MCF 10A (cell line): Measurements from ENCODE around the gene NTF3. TPM values are rescaled to one million over a fixed set of nuclear protein-coding genes. Genes with fewer than 3 reads are reported as not detected.

Source experiments
- BruUV-seq: library from RNA; stranded (reverse); fragments of 400-500 nt; replicated peaks from 2 replicates; lab custom pipeline; 2021; lab: Mats Ljungman, UMichigan
- CTCF ChIA-PET: fragments of 300-600 bp; sonication (Branson Sonifier 250); formaldehyde crosslinking; extraction: SDS; loops from one replicate; lab custom pipeline; 2021; ENCODE audit warnings: antibody characterized with exemption, inconsistent platforms; lab: Yijun Ruan, JAX
- POLR2A ChIA-PET: fragments of 300-600, 350-650 bp; sonication (Branson Sonifier 250); formaldehyde crosslinking; extraction: SDS; loops from one replicate; lab custom pipeline; 2020; ENCODE audit warnings: antibody characterized with exemption, inconsistent platforms; lab: Yijun Ruan, JAX
- DNase-seq: peaks from one replicate; pipeline ENCODE4 v3.0.0-alpha.2; 2018; ENCODE audit not compliant: unreplicated experiment
- H3K27ac Mint-ChIP-seq: one replicate; pipeline ENCODE4 v1.8.0; 2022; ENCODE audit warnings: mild to moderate bottlenecking, low read depth, mixed read lengths; ENCODE audit not compliant: unreplicated experiment
- H3K27me3 Mint-ChIP-seq: one replicate; pipeline ENCODE4 v1.8.0; 2022; ENCODE audit warnings: mixed read lengths; ENCODE audit not compliant: insufficient read depth, unreplicated experiment
- H3K36me3 Mint-ChIP-seq: one replicate; pipeline ENCODE4 v1.8.0; 2022; ENCODE audit warnings: mild to moderate bottlenecking, moderate library complexity, mixed read lengths; ENCODE audit not compliant: insufficient read depth, unreplicated experiment
- H3K4me1 Mint-ChIP-seq: one replicate; pipeline ENCODE4 v1.8.0; 2022; ENCODE audit warnings: mixed read lengths; ENCODE audit not compliant: insufficient read depth, unreplicated experiment
- H3K4me3 Mint-ChIP-seq: one replicate; pipeline ENCODE4 v1.8.0; 2022; ENCODE audit warnings: mild to moderate bottlenecking, moderate library complexity, mixed read lengths; ENCODE audit not compliant: unreplicated experiment
- H3K9me3 Mint-ChIP-seq: one replicate; pipeline ENCODE4 v1.8.0; 2022; ENCODE audit warnings: mixed read lengths; ENCODE audit not compliant: unreplicated experiment
- CTCF ChIP-seq: fragments of 200-600 bp; IDR thresholded peaks from one replicate; pipeline ENCODE4 v1.8.0; 2022; ENCODE audit warnings: antibody characterized with exemption, mild to moderate bottlenecking; ENCODE audit not compliant: unreplicated experiment
- intact Hi-C: fragments of 100-400 bp; cut with micrococcal nuclease; formaldehyde crosslinking; loops from 2 replicates; pipeline ENCODE4 v1.14.1; 2022
- total RNA-seq: library from RNA; stranded (reverse); gene quantifications from 2 replicates; pipeline ENCODE4 v1.2.3, GENCODE V29; 2022

Gene NTF3
- total RNA-seq, 1 experiment from 2014 or later = not detected

GRCh38 chr12:5488626-5488955, 56.7 kb downstream of the NTF3 start:
- BruUV-seq = no TSS peak
- H3K36me3 Mint-ChIP-seq = no peaks in the 10 kb centered on the region
- no peaks in the 10 kb centered on the region for H3K27me3 Mint-ChIP-seq
- POLR2A ChIA-PET = no interaction called here
- TF ChIP-seq CTCF = no peak
- H3K4me1 Mint-ChIP-seq = no peaks in the 10 kb centered on the region
- DNase-seq = no peak
- no peak overlapping the region for H3K27ac Mint-ChIP-seq
- intact Hi-C loops = no loop called here
- CTCF ChIA-PET = interaction anchor here (0.6 kb wide), 1 partner anchor 30 kb away, joined by 3 read pairs; no protein-coding TSS in a partner anchor
- H3K4me3 Mint-ChIP-seq = no peak overlapping the region
- H3K9me3 Mint-ChIP-seq = peaks cover 50% of the 10 kb centered on the region

- H3K36me3 Mint-ChIP-seq = no peaks in the 10 kb centered on the region
- no peaks in the 10 kb centered on the region for H3K27me3 Mint-ChIP-seq
- no TSS peak for BruUV-seq
- CTCF ChIA-PET = interaction anchor here (0.6 kb wide), 1 partner anchor 30 kb away, joined by 3 read pairs; no protein-coding TSS in a partner anchor
- H3K27ac Mint-ChIP-seq = no peak overlapping the region
- peaks cover 50% of the 10 kb centered on the region for H3K9me3 Mint-ChIP-seq
- intact Hi-C loops = no loop called here
- no peak for TF ChIP-seq CTCF
- H3K4me3 Mint-ChIP-seq = no peak overlapping the region
- POLR2A ChIA-PET = no interaction called here
- DNase-seq = no peak
- H3K4me1 Mint-ChIP-seq = no peaks in the 10 kb centered on the region
These were observed 57.1 kb downstream of the NTF3 start for GRCh38 chr12:5489017-5489416.

- H3K27ac Mint-ChIP-seq = no peak overlapping the region
- intact Hi-C loops = no loop called here
- no peak overlapping the region for H3K4me3 Mint-ChIP-seq
- ChIA-PET POLR2A (no interaction called here), CTCF (no interaction called here)
- BruUV-seq = no TSS peak
- no peaks in the 10 kb centered on the region for H3K27me3 Mint-ChIP-seq
- DNase-seq = no peak
- no peaks in the 10 kb centered on the region for H3K36me3 Mint-ChIP-seq
- peaks cover 57% of the 10 kb centered on the region for H3K9me3 Mint-ChIP-seq
- no peaks in the 10 kb centered on the region for H3K4me1 Mint-ChIP-seq
- no peak for TF ChIP-seq CTCF
These were observed 58.0 kb downstream of the NTF3 start for GRCh38 chr12:5489760-5490406.

- H3K27me3 Mint-ChIP-seq = no peaks in the 10 kb centered on the region
- no peak overlapping the region for H3K4me3 Mint-ChIP-seq
- BruUV-seq = no TSS peak
- H3K4me1 Mint-ChIP-seq = no peaks in the 10 kb centered on the region
- H3K36me3 Mint-ChIP-seq = no peaks in the 10 kb centered on the region
- peaks cover 51% of the 10 kb centered on the region for H3K9me3 Mint-ChIP-seq
- ChIA-PET CTCF (no interaction called here), POLR2A (no interaction called here)
- TF ChIP-seq CTCF = no peak
- no peak for DNase-seq
- H3K27ac Mint-ChIP-seq = no peak overlapping the region
- intact Hi-C loops = no loop called here
These were observed 60.7 kb downstream of the NTF3 start for GRCh38 chr12:5492562-5492961.
